Spinal cord (tissue), 10 donors: ENCODE data around the gene SLC6A12. TPM values are rescaled to one million over a fixed set of nuclear protein-coding genes. Genes with fewer than 3 reads are reported as not detected.
"Not testable (repeated sequence)": the region's sequence is repeated elsewhere in the genome, so short reads cannot be mapped to it uniquely, and the experiment has no call there.

Experiments used
- DNase-seq, 6 donors: peaks; one replicate each; pipeline versions ENCODE4 v3.0.0 to v3.0.0-alpha.2; 2013 to 2015; ENCODE audit warnings: low spot score in 6 of 6, low read depth in 4 of 6
- H3K27ac ChIP-seq: one replicate; pipeline ENCODE4 v1.5.1; 2013; ENCODE audit warnings: low read depth, low read length, control low read depth
- H3K27me3 ChIP-seq: one replicate; pipeline ENCODE4 v1.6.1; 2013; ENCODE audit warnings: low read length; ENCODE audit not compliant: control insufficient read depth, insufficient read depth
- H3K36me3 ChIP-seq: one replicate; pipeline ENCODE4 v1.6.1; 2013; ENCODE audit warnings: low read length; ENCODE audit not compliant: control insufficient read depth, insufficient read depth
- H3K4me1 ChIP-seq: one replicate; pipeline ENCODE4 v1.6.1; 2013; ENCODE audit warnings: low read length; ENCODE audit not compliant: control insufficient read depth, insufficient read depth
- H3K4me3 ChIP-seq: one replicate; pipeline ENCODE4 v1.5.1; 2013; ENCODE audit warnings: low read depth, low read length, control low read depth
- H3K9me3 ChIP-seq: one replicate; pipeline ENCODE4 v1.6.1; 2013; ENCODE audit warnings: low read length; ENCODE audit not compliant: control insufficient read depth, insufficient read depth
- WGBS: methylation state at CpG from one replicate; pipeline ENCODE4 v1.1.5; 2013; ENCODE audit warnings: missing lambda C conversion rate; ENCODE audit not compliant: insufficient coverage; 5-methylcytosine and 5-hydroxymethylcytosine counted together
- polyA plus RNA-seq, 2 donors: library from polyadenylated mRNA; unstranded; fragments of 120-200 nt; gene quantifications; one replicate each; pipeline ENCODE4 v1.2.1, GENCODE V29; 2013; ENCODE audit not compliant: insufficient read length in 2 of 2
- total RNA-seq, 2 donors: library from RNA; depleted of rRNA in 1 of 2; stranded (reverse); fragments of 120-200 nt in 1 of 2; fragments of >200 nt in 1 of 2; gene quantifications; one replicate each; pipeline versions ENCODE4 v1.2.3 to v1.2.4, GENCODE V29; 2013 to 2014
- donor health status: healthy.

The SLC6A12 gene
- total and polyA plus RNA-seq, 4 donors, result 17.6 to 91.0 (median 45.3) TPM

DNA sequence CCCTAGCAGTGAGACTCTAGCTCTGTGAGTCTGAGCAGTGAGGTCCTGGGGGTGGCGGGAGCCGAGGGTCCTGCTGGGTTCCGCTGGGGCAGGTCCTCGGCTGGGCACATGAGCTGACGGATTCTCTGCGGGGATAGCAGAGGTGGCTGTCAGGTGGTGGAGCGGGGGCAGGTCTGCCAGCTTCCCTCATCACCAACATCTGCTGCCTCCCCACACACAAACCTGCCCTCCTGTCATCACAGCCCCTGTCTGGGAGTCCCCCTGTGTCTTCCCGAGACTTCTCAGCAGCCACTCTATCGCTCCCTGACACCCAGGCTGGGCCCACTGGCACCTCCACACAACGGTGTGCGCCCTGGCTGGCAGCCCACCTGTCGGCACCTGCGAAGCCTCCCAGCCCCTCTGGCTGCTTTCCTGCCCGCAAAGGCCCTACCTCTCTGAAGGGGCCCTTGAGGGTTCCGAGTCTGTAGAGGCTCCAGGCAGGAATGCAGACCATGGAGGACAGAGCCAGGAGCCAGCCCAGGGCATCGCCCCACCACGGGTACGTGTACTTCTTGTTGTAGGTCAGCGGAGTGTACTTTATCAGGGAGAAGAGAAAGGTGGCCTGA lies 7.1 kb upstream of the SLC6A12 start:
- H3K27ac ChIP-seq, result no peak overlapping the region
- no peaks in the 10 kb centered on the region for H3K36me3 ChIP-seq
- H3K4me1 ChIP-seq, result peaks cover 33% of the 10 kb centered on the region
- WGBS, result 90% methylated on average over 15 of the region's 19 CpGs
- H3K4me3 ChIP-seq, result no peak overlapping the region
- H3K9me3 ChIP-seq, result no peaks in the 10 kb centered on the region
- no peaks in the 10 kb centered on the region for H3K27me3 ChIP-seq
- DNase-seq, result no peak

DNA sequence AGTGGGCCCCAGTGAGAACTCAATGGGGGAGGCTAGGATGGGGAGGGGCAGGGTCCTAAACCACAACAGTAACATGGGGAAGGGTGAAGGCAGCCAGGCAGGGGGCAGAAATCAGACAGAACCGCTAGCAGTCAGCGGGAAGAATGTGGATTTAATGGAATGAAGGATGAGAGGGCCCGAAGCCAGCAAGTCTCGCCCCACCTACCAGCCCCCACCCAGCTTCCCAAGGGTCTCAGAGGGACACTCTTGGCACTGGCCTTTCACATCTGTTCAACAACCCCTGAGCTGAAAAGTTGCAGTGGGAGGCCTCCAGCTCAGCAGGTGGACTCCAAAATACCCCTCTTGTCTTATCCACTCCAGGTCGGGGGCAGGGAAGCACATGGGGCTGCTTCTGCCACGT lies 6.5 kb upstream of the SLC6A12 start:
- peak in 1 of 6 donors; percentile 53 for DNase-seq
- no peaks in the 10 kb centered on the region for H3K27me3 ChIP-seq
- no peak overlapping the region for H3K4me3 ChIP-seq
- 28% methylated on average over 2 of the region's 6 CpGs for WGBS
- H3K9me3 ChIP-seq, result no peaks in the 10 kb centered on the region
- peaks cover 33% of the 10 kb centered on the region for H3K4me1 ChIP-seq
- H3K27ac ChIP-seq, result no peak overlapping the region
- H3K36me3 ChIP-seq, result no peaks in the 10 kb centered on the region

DNA sequence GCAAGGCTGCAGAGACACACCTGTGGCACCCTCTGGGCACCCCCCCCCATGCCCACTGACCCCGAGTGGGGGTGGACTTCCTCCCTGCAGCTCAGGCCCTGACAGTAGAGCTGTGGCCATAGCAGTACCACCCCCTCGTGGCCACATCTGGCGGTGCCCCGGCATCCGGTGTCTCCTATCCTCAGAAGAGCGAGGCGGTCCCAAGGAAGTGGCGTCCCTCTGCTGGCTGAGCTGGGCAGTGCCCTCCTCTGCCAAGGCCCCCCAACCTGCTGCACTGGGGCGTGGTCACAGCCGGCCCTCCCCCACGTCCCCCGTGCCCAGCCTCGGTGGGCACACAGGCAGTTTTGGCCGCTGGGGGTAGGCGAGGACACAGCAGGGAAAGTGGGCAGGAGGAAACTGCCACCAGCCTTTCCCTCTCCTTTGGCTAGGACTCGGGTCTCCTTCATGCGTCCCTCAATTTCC lies 6.0 kb upstream of the SLC6A12 start:
- Histone ChIP-seq H3K27ac (no peak overlapping the region), H3K27me3 (no peaks in the 10 kb centered on the region), H3K36me3 (no peaks in the 10 kb centered on the region), H3K9me3 (no peaks in the 10 kb centered on the region), H3K4me3 (no peak overlapping the region), H3K4me1 (peaks cover 31% of the 10 kb centered on the region)
- DNase-seq, result peak in 2 of 6 donors; percentile 37 to 51
- WGBS, result 43% methylated on average over 14 of the region's 17 CpGs

DNA sequence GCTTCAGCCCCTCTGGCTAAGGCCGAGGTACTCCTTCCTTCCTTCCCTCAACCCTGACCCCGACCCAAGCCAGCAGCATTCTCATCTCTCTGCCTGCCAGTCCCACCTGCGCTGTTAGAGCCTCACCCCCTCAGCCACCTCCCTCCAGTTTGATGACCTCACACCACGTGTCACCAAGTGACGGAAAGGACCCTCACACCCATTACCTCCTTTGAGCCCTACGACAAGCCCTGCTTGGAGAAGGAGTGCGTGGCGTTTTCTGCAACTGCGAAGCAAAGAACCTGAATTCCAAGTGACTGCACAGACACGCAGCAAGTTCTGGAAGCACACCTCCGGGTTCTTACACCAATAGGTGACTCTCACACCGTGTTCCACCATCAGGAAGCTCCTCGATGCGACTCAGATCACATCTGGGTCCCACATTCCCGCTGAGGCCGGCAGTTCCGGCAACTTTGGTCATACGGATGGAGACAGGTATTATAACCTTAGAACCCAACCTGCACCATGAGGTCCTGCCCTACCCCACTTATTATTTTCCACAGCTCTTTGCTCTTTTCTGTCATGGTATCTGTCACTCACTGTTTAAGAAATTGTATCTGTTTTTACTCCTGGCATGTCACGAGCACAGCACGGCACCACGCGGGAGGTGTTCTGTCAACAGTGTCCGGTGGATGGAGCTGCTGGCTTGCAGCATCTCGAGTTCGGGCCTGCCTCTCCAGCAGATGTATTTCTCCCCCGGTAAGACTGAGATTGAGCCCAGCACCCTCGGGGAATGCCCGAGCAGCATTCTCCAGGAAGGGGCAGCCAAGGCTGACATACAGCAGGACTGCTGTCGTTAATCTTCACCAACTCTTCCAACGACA lies 5.0 kb upstream of the SLC6A12 start:
- 88% methylated on average over 30 of the region's 30 CpGs for WGBS
- H3K27ac ChIP-seq, result no peak overlapping the region
- no peaks in the 10 kb centered on the region for H3K9me3 ChIP-seq
- H3K4me3 ChIP-seq, result no peak overlapping the region
- H3K4me1 ChIP-seq, result peaks cover 29% of the 10 kb centered on the region
- peak in 1 of 6 donors; percentile 17 for DNase-seq
- peaks cover 3% of the 10 kb centered on the region for H3K27me3 ChIP-seq
- H3K36me3 ChIP-seq, result no peaks in the 10 kb centered on the region

DNA sequence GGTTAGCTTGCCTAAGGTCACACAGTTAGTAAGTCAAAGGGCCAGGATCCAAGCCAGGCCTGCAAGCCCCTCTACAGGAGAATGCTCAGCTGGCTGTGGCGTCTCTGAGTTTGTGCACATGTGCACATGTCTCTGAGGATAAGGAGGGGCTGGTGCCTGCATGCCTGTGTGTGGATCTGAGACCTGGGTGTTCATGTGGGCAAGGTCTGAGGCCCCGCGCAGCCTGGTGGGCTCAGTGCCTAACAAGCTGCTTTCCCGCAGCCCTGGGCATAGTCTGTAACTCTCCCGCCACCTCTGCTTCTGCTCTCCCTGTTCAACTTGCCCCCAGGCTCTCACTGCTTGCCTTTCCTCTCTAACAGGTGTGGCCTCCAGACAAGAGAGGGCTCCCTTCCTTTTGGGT lies 4.3 kb upstream of the SLC6A12 start:
- peaks cover 6% of the 10 kb centered on the region for H3K27me3 ChIP-seq
- H3K36me3 ChIP-seq, result no peaks in the 10 kb centered on the region
- H3K4me1 ChIP-seq, result peaks cover 30% of the 10 kb centered on the region
- no peak overlapping the region for H3K4me3 ChIP-seq
- no peaks in the 10 kb centered on the region for H3K9me3 ChIP-seq
- 86% methylated on average over 5 of the region's 5 CpGs for WGBS
- DNase-seq, result no peak
- H3K27ac ChIP-seq, result no peak overlapping the region

DNA sequence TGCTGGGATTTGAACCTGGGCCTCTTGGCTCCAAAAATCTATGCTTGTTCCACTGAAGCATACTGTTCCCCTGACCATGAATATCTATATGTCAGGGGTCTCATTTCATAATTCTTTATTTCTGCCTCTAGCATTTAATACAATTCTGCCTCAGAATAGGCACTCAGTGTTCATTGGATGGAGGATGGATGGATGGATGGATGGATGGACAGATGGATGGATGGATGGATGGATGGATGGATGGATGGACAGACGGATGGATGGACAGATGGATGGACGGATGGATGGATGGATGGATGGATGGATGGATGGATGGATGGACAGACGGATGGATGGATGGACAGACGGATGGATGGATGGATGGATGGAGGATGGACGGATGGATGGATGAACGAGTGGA lies 3.1 kb upstream of the SLC6A12 start:
- not testable (repeated sequence) for H3K36me3 ChIP-seq, DNase-seq, H3K27ac ChIP-seq, H3K27me3 ChIP-seq, H3K9me3 ChIP-seq, H3K4me3 ChIP-seq
- H3K4me1 ChIP-seq, result peaks cover 38% of the 10 kb centered on the region
- WGBS, result 97% methylated on average over 4 of the region's 6 CpGs

DNA sequence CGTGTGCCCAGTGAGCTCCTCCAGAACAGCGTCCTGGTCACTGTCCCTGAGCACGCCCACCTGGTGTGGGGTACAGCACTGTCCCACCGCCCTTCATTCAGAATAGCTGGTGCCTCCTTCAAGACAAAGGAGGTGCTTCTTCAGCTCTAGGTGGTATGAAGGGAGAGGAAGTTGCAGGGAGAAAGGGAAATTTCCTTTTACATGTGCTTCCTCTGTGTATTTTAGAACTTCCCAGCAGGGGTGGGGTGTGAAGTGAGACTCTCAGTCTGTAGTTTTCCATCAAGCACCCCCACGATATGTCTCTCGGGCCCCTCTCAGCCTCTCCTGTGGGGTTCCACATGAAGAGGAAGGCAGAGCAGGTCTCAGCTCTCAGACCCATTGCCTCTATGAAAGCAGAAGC lies 1.2 kb upstream of the SLC6A12 start:
- H3K36me3 ChIP-seq, result no peaks in the 10 kb centered on the region
- no peak for DNase-seq
- H3K27ac ChIP-seq, result no peak overlapping the region
- peaks cover 7% of the 10 kb centered on the region for H3K27me3 ChIP-seq
- WGBS, result 83% methylated on average over 6 of the region's 6 CpGs
- H3K4me1 ChIP-seq, result peaks cover 21% of the 10 kb centered on the region
- no peaks in the 10 kb centered on the region for H3K9me3 ChIP-seq
- no peak overlapping the region for H3K4me3 ChIP-seq

DNA sequence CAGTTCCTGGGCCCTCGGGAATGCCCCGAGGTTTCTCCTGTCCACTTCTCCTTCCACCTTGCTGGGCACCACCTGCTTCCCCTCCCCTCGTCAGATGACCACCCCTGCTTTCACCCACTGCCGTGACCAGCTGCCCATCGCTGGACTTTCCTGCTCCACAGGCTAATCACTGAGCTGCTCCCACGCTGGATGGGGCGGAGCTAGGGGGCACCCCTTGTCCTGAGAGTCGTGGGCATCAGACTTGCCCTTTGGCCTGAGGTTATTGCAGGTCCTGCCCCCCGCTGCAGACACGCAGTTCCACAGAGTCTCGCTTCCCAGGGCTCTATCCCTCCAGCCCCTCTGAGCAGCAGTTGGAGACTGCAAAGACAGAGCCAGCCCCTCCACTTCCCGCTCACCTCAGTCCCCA lies 427 bp downstream of the SLC6A12 start:
- peaks cover 7% of the 10 kb centered on the region for H3K27me3 ChIP-seq
- 58% methylated on average over 12 of the region's 12 CpGs for WGBS
- no peak overlapping the region for H3K27ac ChIP-seq
- no peaks in the 10 kb centered on the region for H3K36me3 ChIP-seq
- no peak overlapping the region for H3K4me3 ChIP-seq
- peaks cover 16% of the 10 kb centered on the region for H3K4me1 ChIP-seq
- DNase-seq, result no peak
- no peaks in the 10 kb centered on the region for H3K9me3 ChIP-seq

DNA sequence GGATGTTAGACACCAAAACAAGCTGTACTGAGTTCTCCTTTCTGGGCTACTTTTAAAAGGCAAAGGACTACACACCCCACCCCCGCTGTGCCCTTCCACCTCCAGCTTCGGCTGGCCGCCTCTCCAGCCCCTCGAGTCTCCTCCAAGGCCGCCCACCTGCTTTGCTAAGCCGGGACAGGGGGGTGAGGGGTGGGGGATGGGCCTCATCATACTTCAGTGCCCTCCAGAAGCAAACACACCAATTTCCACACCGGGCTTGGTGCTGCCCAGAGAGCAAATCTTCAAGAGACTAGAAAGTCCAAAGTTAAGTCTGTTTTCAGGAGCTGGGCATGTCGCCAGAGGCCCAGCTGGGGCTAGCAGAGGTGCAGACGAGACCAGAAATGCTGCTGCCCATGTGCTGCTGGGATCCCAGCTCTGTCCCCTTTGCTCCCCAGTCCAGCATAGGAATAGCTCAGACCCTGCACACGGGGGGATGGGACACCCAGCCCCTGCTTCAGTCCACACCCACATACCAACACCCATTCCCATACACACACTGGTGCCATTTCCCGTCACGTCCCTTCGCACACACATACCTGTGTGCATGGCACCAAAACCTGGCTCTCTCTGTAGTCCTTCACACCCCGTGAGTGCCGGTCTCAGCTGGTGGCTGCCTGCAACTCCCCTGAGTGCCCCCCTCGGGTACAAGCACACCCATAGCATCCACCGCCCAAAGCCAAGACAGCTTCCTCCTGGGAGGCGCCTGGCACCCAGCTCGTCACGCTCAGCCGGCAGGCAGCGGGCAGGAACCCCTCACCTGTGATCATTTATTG lies 1.0 kb downstream of the SLC6A12 start:
- peaks cover 7% of the 10 kb centered on the region for H3K27me3 ChIP-seq
- no peak overlapping the region for H3K27ac ChIP-seq
- H3K36me3 ChIP-seq, result no peaks in the 10 kb centered on the region
- DNase-seq, result peak in 1 of 6 donors; percentile 18
- no peaks in the 10 kb centered on the region for H3K9me3 ChIP-seq
- peaks cover 16% of the 10 kb centered on the region for H3K4me1 ChIP-seq
- 65% methylated on average over 15 of the region's 22 CpGs for WGBS
- no peak overlapping the region for H3K4me3 ChIP-seq
